ENCODE measurements around the gene PCAT6. TPM values are rescaled to one million over a fixed set of nuclear protein-coding genes. Genes with fewer than 3 reads are reported as not detected.

The PCAT6 gene
- total and polyA plus RNA-seq, 2 experiments from 2014 or later: 7.2 to 28.1 TPM

DNA sequence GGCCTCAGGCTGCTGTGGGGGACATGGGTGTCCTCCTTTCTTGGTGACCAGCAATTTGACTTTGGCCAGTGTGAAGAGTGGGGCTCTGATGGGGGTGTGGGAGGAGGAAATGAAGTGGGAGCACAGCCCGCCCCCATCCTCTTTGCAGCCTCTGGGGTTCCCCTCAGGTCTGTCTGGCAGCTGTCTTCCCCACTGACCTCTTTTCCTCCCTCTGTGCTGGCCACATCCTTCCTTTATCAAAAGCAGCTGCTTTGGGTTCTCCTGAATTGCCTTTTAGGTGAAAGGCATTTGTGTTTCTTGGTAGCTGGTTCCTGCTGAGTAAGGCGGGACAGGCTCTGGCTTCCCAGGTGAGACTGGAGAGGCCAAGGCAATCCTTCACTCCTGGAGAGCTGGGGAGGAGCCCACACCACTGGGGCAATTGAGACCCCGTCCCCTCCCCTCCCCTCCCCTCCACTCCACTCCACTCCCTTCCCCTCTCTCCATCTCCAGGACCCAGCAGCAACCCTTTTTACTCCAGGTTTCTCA is 24.9 kb downstream of the PCAT6 start (continued):
- no peak for TF ChIP-seq POLR2AphosphoS5 (IDR thresholded peaks at IDR 0.05; ENCODE audit: low read depth)
- TF ChIP-seq, protein P1, sequence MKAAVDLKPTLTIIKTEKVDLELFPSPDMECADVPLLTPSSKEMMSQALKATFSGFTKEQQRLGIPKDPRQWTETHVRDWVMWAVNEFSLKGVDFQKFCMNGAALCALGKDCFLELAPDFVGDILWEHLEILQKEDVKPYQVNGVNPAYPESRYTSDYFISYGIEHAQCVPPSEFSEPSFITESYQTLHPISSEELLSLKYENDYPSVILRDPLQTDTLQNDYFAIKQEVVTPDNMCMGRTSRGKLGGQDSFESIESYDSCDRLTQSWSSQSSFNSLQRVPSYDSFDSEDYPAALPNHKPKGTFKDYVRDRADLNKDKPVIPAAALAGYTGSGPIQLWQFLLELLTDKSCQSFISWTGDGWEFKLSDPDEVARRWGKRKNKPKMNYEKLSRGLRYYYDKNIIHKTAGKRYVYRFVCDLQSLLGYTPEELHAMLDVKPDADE (IDR thresholded peaks at IDR 0.05): no peak
- no peak for TF ChIP-seq STAT1 (IDR thresholded peaks at IDR 0.05; ENCODE audit: unreplicated experiment)

DNA sequence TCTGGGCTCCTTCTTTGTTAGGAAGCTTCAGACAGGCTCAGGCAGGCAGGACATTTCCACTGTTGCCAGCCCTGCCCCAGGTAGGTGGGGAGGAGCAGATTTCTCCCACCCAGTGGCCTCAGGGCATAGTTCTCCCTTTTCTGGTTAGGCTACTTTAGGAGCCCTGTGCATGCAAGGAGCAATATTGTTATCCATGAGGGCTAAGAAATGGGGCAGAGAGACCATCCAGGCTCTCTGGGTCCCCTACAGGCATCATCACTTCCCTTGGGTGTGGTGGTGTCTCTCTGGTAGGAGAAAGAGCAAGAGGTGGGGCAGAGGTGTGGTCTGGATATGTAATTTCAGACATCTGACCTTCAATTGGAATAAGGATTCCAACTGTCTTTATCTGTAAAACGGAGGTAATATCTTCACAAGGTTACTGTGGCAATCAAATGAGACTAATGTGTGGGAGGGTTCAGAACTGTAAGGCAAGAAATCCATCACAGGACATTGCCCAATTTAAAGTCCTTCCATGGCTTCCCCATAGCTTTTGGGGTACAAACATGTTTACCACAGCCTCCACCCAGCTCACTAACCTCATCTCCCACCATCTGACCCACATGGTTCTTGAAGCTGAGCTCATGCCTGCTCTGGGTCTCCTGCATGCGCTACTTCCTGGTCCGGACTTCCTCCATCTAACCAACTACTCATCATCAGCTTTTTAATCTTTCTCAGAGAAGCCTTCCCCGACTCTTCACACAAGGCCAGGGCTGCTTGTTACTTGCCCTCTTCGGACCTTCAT is 26.1 kb downstream of the PCAT6 start:
- Histone ChIP-seq H3K27ac (ENCODE audit: low read depth) (no peak overlapping the region), H3F3A (replicated peaks; ENCODE audit: low read depth) (no peaks in the 10 kb centered on the region), H3K9me2 (ENCODE audit: insufficient read depth) (no peaks in the 10 kb centered on the region; the same call in 1 of the 2 replicates), H2AFZ (no peak overlapping the region), H3K27me3 (ENCODE audit: insufficient read depth) (no peaks in the 10 kb centered on the region), H3K4me3 (no peak overlapping the region), H3K4me2 (no peak overlapping the region), H3K36me3 (ENCODE audit: insufficient read depth) (no peaks in the 10 kb centered on the region), H4K20me1 (replicated peaks; ENCODE audit: insufficient read depth) (no peaks in the 10 kb centered on the region), H3K4me1 (ENCODE audit: insufficient read depth) (peaks cover 4% of the 10 kb centered on the region; the same call in 1 of the 2 replicates), H3K79me2 (replicated peaks; ENCODE audit: insufficient read depth) (no peaks in the 10 kb centered on the region)
- Mint-ChIP-seq H3K36me3 (ENCODE audit: low read depth) (no peaks in the 10 kb centered on the region), H3K4me3 (no peak overlapping the region; the same call in 2 of the 3 replicates), H3K27me3 (ENCODE audit: insufficient read depth, low read depth, poor library complexity) (peaks cover 6% of the 10 kb centered on the region), H3K9me3 (no peaks in the 10 kb centered on the region), H3K27ac (no peak overlapping the region), H3K4me1 (peaks cover 21% of the 10 kb centered on the region)
- ATAC-seq (peak; percentile 54), DNase-seq (ENCODE audit: low spot score) (peak; percentile 32)
- TF ChIP-seq, protein P2, sequence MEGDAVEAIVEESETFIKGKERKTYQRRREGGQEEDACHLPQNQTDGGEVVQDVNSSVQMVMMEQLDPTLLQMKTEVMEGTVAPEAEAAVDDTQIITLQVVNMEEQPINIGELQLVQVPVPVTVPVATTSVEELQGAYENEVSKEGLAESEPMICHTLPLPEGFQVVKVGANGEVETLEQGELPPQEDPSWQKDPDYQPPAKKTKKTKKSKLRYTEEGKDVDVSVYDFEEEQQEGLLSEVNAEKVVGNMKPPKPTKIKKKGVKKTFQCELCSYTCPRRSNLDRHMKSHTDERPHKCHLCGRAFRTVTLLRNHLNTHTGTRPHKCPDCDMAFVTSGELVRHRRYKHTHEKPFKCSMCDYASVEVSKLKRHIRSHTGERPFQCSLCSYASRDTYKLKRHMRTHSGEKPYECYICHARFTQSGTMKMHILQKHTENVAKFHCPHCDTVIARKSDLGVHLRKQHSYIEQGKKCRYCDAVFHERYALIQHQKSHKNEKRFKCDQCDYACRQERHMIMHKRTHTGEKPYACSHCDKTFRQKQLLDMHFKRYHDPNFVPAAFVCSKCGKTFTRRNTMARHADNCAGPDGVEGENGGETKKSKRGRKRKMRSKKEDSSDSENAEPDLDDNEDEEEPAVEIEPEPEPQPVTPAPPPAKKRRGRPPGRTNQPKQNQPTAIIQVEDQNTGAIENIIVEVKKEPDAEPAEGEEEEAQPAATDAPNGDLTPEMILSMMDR (conservative IDR thresholded peaks at IDR 0.05; ENCODE audit: low read depth in 2 of 2): peak in 1 of 2 experiments; percentile 34; a peak in 3 of 4 replicates
- TF ChIP-seq STAT1 (IDR thresholded peaks at IDR 0.05; ENCODE audit: unreplicated experiment): no peak
- TF ChIP-seq ZNF331 (CRISPR knock-in tag; IDR thresholded peaks at IDR 0.05; ENCODE audit: low read depth): no peak
- no peak for TF ChIP-seq ZNF462 (CRISPR knock-in tag; IDR thresholded peaks at IDR 0.05)
